HUDEP-2 (cell line): ENCODE results near the gene IMPACT.

Source experiments
- DNase-seq, 76 experiments: peaks; one replicate each; lab custom pipeline; 2025; ENCODE audit not compliant: unreplicated experiment in 76 of 76; lab: John Stamatoyannopoulos, UW

The IMPACT gene

GRCh38 chr18:24474406-24474805, 47.9 kb downstream of the IMPACT start:
- no peak for DNase-seq

- no peak for DNase-seq
Observed at GRCh38 chr18:24475926-24476589, 49.6 kb downstream of the IMPACT start.

GRCh38 chr18:24479371-24479770, 52.9 kb downstream of the IMPACT start:
- no peak for DNase-seq

GRCh38 chr18:24482821-24483220, 56.4 kb downstream of the IMPACT start:
- DNase-seq, result no peak

- DNase-seq, result no peak
Observed at GRCh38 chr18:24485681-24486080, 59.2 kb downstream of the IMPACT start.

- no peak for DNase-seq
Observed at GRCh38 chr18:24486684-24487083, 60.2 kb downstream of the IMPACT start.

GRCh38 chr18:24488824-24489493, 62.5 kb downstream of the IMPACT start:
- DNase-seq, result peak in 28 of 76 experiments; percentile 1 to 67 (median 24)

GRCh38 chr18:24490539-24490938, 64.1 kb downstream of the IMPACT start:
- DNase-seq, result peak in 1 of 76 experiments; percentile 15

GRCh38 chr18:24491927-24492834, 65.7 kb downstream of the IMPACT start:
- peak in 1 of 76 experiments; percentile 0 for DNase-seq

GRCh38 chr18:24494586-24494985, 68.1 kb downstream of the IMPACT start:
- no peak for DNase-seq

- DNase-seq, result no peak
Observed at GRCh38 chr18:24497031-24497754, 70.7 kb downstream of the IMPACT start.

- no peak for DNase-seq
Observed at GRCh38 chr18:24499814-24500213, 73.3 kb downstream of the IMPACT start.

GRCh38 chr18:24500217-24500616, 73.7 kb downstream of the IMPACT start:
- no peak for DNase-seq

GRCh38 chr18:24500766-24501165, 74.3 kb downstream of the IMPACT start:
- DNase-seq, result no peak

- no peak for DNase-seq
Observed at GRCh38 chr18:24502667-24503523, 76.4 kb downstream of the IMPACT start.
